Stimulated activated CD8-positive, alpha-beta memory T cell treated with anti-CD3 and anti-CD28 coated beads, Interleukin-7, amount 100 ng/mL, for 1 hour (primary cell): Measurements from ENCODE around the gene POTEM.
"Not testable (repeated sequence)": the region's sequence is repeated elsewhere in the genome, so short reads cannot be mapped to it uniquely, and the experiment has no call there.

Experiments used
- DNase-seq, 2 donors: peaks; one replicate each; pipeline ENCODE4 v3.0.0-alpha.2; 2020; ENCODE audit warnings: low read depth in 2 of 2

POTEM gene

GRCh38 chr14:18967134-18967533, at the start of gene POTEM:
TSS of gene POTEM (plus strand) at chr14:18967434. CDS start at chr14:18967486, 52 bp downstream.
- not testable (repeated sequence) for DNase-seq

GRCh38 chr14:18918345-18918744, 48.9 kb upstream of the POTEM start:
- DNase-seq, result not testable (repeated sequence)

GRCh38 chr14:18920052-18920451, 47.2 kb upstream of the POTEM start:
- not testable (repeated sequence) for DNase-seq

- DNase-seq, result not testable (repeated sequence)
Measured at GRCh38 chr14:18921055-18921701, 46.1 kb upstream of the POTEM start.

- not testable (repeated sequence) for DNase-seq
Measured at GRCh38 chr14:18936848-18937247, 30.4 kb upstream of the POTEM start.

GRCh38 chr14:18938733-18939132, 28.5 kb upstream of the POTEM start:
- DNase-seq, result not testable (repeated sequence)

- DNase-seq, result not testable (repeated sequence)
Measured at GRCh38 chr14:18949939-18950338, 17.3 kb upstream of the POTEM start.

GRCh38 chr14:18953085-18953484, 14.1 kb upstream of the POTEM start:
- not testable (repeated sequence) for DNase-seq

GRCh38 chr14:18955816-18956215, 11.4 kb upstream of the POTEM start:
- not testable (repeated sequence) for DNase-seq

- not testable (repeated sequence) for DNase-seq
Measured at GRCh38 chr14:18961576-18961975, 5.7 kb upstream of the POTEM start.

- DNase-seq, result not testable (repeated sequence)
Measured at GRCh38 chr14:18962143-18962542, 5.1 kb upstream of the POTEM start.

GRCh38 chr14:18963276-18963675, 4.0 kb upstream of the POTEM start:
- DNase-seq, result not testable (repeated sequence)

GRCh38 chr14:18964878-18965277, 2.4 kb upstream of the POTEM start:
- not testable (repeated sequence) for DNase-seq

GRCh38 chr14:19002566-19002965, 35.3 kb downstream of the POTEM start:
- not testable (repeated sequence) for DNase-seq

- not testable (repeated sequence) for DNase-seq
Measured at GRCh38 chr14:19006490-19006889, 39.3 kb downstream of the POTEM start.

GRCh38 chr14:19007678-19008077, 40.4 kb downstream of the POTEM start:
- not testable (repeated sequence) for DNase-seq

GRCh38 chr14:19011029-19011428, 43.8 kb downstream of the POTEM start:
- DNase-seq, result not testable (repeated sequence)

GRCh38 chr14:19011703-19012102, 44.5 kb downstream of the POTEM start:
- DNase-seq, result not testable (repeated sequence)

GRCh38 chr14:19015185-19015584, 48.0 kb downstream of the POTEM start:
- not testable (repeated sequence) for DNase-seq

GRCh38 chr14:19025080-19025589, 57.9 kb downstream of the POTEM start:
- not testable (repeated sequence) for DNase-seq

- DNase-seq, result not testable (repeated sequence)
Measured at GRCh38 chr14:19026649-19027351, 59.6 kb downstream of the POTEM start.

- not testable (repeated sequence) for DNase-seq
Measured at GRCh38 chr14:19027895-19028294, 60.7 kb downstream of the POTEM start.
